ENCODE results near the gene AKIP1.

The AKIP1 gene

GRCh38 chr11:8962841-8963240 lies 51.9 kb downstream of the AKIP1 start:
- no peak for DNase-seq

- DNase-seq, result peak; percentile 85 to 95
These were observed 52.8 kb downstream of the AKIP1 start for GRCh38 chr11:8963569-8964323.

GRCh38 chr11:8964324-8965320 lies 53.6 kb downstream of the AKIP1 start, which contains the start of gene TMEM9B:
Gene TMEM9B (minus strand): TSS chr11:8964442. CDS start chr11:8964313, 129 bp downstream.
- DNase-seq, result peak; percentile 85 to 97

- no peak for DNase-seq
These were observed 56.2 kb downstream of the AKIP1 start for GRCh38 chr11:8967184-8967583.
